IMR-90 (cell line): ENCODE measurements around the gene TMEM212. TPM values are rescaled to one million over a fixed set of nuclear protein-coding genes. Genes with fewer than 3 reads are reported as not detected.

Source experiments
- ATAC-seq: fragments of 200-7000 bp; cut with Tn5 transposase; 2 replicates; pipeline ENCODE4 v1.9.1; 2020; ENCODE audit warnings: low read depth, mild to moderate bottlenecking, moderate library complexity
- BruUV-seq: library from RNA; stranded (reverse); fragments of 400-500 nt; replicated peaks from 2 replicates; lab custom pipeline; 2021; lab: Mats Ljungman, UMichigan
- CTCF ChIA-PET: fragments of 300-600 bp; formaldehyde crosslinking; extraction: SDS; loops from one replicate; lab custom pipeline; 2021; ENCODE audit warnings: antibody characterized with exemption; lab: Yijun Ruan, JAX
- POLR2A ChIA-PET: fragments of 300-600 bp; sonication (Branson Sonifier 250); formaldehyde crosslinking; loops from one replicate; lab custom pipeline; 2022; ENCODE audit warnings: antibody characterized with exemption; ENCODE audit not compliant: unreplicated experiment; lab: Charles Lee
- DNase-seq: peaks from one replicate; pipeline ENCODE4 v3.0.0; 2013
- H2AFZ ChIP-seq: replicated peaks from 2 replicates; pipeline ENCODE3; 2013; ENCODE audit warnings: low read length, mild to moderate bottlenecking; ENCODE audit not compliant: poor library complexity
- H2AK5ac ChIP-seq: 2 replicates; pipeline ENCODE4 v1.6.1; 2013; ENCODE audit warnings: low read depth, low read length, inconsistent platforms
- H2AK9ac ChIP-seq: replicated peaks from 2 replicates; pipeline ENCODE3; 2013; ENCODE audit warnings: mild to moderate bottlenecking, low read depth, low read length, moderate library complexity; ENCODE audit not compliant: poor library complexity
- H2BK120ac ChIP-seq: 2 replicates; pipeline ENCODE4 v1.6.1; 2013; ENCODE audit warnings: low read depth, low read length, inconsistent platforms
- H2BK15ac ChIP-seq: 3 replicates; pipeline ENCODE4 v1.6.1; 2013; ENCODE audit warnings: low read depth, low read length, inconsistent platforms
- H2BK20ac ChIP-seq: 2 replicates; pipeline ENCODE4 v1.6.1; 2013; ENCODE audit warnings: low read depth, mild to moderate bottlenecking, inconsistent platforms, low read length, moderate library complexity
- H2BK5ac ChIP-seq: 2 replicates; pipeline ENCODE4 v1.6.1; 2013; ENCODE audit warnings: mild to moderate bottlenecking, low read depth, low read length, inconsistent platforms; ENCODE audit not compliant: poor library complexity, severe bottlenecking
- H3K14ac ChIP-seq: replicated peaks from 2 replicates; pipeline ENCODE4 v1.6.1; 2013; ENCODE audit warnings: low read depth, low read length, inconsistent platforms
- H3K18ac ChIP-seq: 2 replicates; pipeline ENCODE4 v1.6.1; 2013; ENCODE audit warnings: low read depth, low read length, control low read depth
- H3K23ac ChIP-seq: 2 replicates; pipeline ENCODE4 v1.6.1; 2013; ENCODE audit warnings: low read depth, low read length, inconsistent platforms
- H3K27ac ChIP-seq: 2 replicates; pipeline ENCODE4 v1.5.1; 2013; ENCODE audit warnings: mild to moderate bottlenecking, control low read depth, low read length; ENCODE audit not compliant: insufficient read depth
- H3K27me3 ChIP-seq: 2 replicates; pipeline ENCODE4 v1.6.1; 2013; ENCODE audit warnings: low read length; ENCODE audit not compliant: control insufficient read depth, insufficient read depth
- H3K36me3 ChIP-seq: 2 replicates; pipeline ENCODE4 v1.6.1; 2013; ENCODE audit warnings: low read length, mixed read lengths; ENCODE audit not compliant: control insufficient read depth, insufficient read depth
- H3K4ac ChIP-seq: 2 replicates; pipeline ENCODE4 v1.6.1; 2013; ENCODE audit warnings: low read depth, low read length, inconsistent platforms
- H3K4me1 ChIP-seq: 2 replicates; pipeline ENCODE4 v1.6.1; 2013; ENCODE audit warnings: low read length, mixed read lengths; ENCODE audit not compliant: control insufficient read depth, insufficient read depth
- H3K4me2 ChIP-seq: 2 replicates; pipeline ENCODE4 v1.6.1; 2013; ENCODE audit warnings: low read depth, mild to moderate bottlenecking, control low read depth, low read length, moderate library complexity
- H3K4me3 ChIP-seq: 2 replicates; pipeline ENCODE4 v1.5.1; 2013; ENCODE audit warnings: low read depth, mild to moderate bottlenecking, control low read depth, low read length, moderate library complexity; ENCODE audit not compliant: insufficient read depth
- H3K56ac ChIP-seq: 2 replicates; pipeline ENCODE4 v1.6.1; 2013; ENCODE audit warnings: low read length, inconsistent platforms; ENCODE audit not compliant: insufficient read depth; ENCODE audit errors: extremely low read depth
- H3K79me1 ChIP-seq, 2 experiments: 2 replicates each; pipeline ENCODE4 v1.6.1; 2013; ENCODE audit warnings: low read length in 2 of 2, inconsistent platforms in 1 of 2, low read depth in 1 of 2
- H3K9ac ChIP-seq: 2 replicates; pipeline ENCODE4 v1.6.1; 2013; ENCODE audit warnings: low read depth, low read length, control low read depth
- H3K9me1 ChIP-seq: 2 replicates; pipeline ENCODE4 v1.6.1; 2013; ENCODE audit warnings: low read length, inconsistent platforms; ENCODE audit not compliant: insufficient read depth
- H3K9me3 ChIP-seq: 2 replicates; pipeline ENCODE4 v1.6.1; 2013; ENCODE audit warnings: low read length; ENCODE audit not compliant: control insufficient read depth, insufficient read depth
- H4K20me1 ChIP-seq: 2 replicates; pipeline ENCODE4 v1.6.1; 2013; ENCODE audit warnings: low read length, inconsistent platforms; ENCODE audit not compliant: insufficient read depth
- H4K5ac ChIP-seq: 2 replicates; pipeline ENCODE4 v1.6.1; 2013; ENCODE audit warnings: mild to moderate bottlenecking, low read depth, low read length, control low read depth
- H4K8ac ChIP-seq, 2 experiments: 2 replicates each; pipeline ENCODE4 v1.6.1; 2013; ENCODE audit warnings: low read depth in 2 of 2, low read length in 2 of 2, control low read depth in 1 of 2, inconsistent platforms in 1 of 2
- H4K91ac ChIP-seq: 2 replicates; pipeline ENCODE4 v1.6.1; 2013; ENCODE audit warnings: low read depth, low read length, inconsistent platforms; ENCODE audit not compliant: insufficient read depth
- CEBPB ChIP-seq: IDR thresholded peaks from 2 replicates; pipeline ENCODE4 v1.6.1; 2012; ENCODE audit warnings: low read depth, low read length, improper control_type of control experiment
- CHD1 ChIP-seq: IDR thresholded peaks from 2 replicates; pipeline ENCODE4 v1.6.1; 2012; ENCODE audit warnings: low read depth, low read length, improper control_type of control experiment
- MAZ ChIP-seq: IDR thresholded peaks from 2 replicates; pipeline ENCODE4 v1.6.1; 2012; ENCODE audit warnings: low read depth, mild to moderate bottlenecking, low read length, improper control_type of control experiment, moderate library complexity, borderline replicate concordance
- SMC3 ChIP-seq: fragments of 150-350 bp; IDR thresholded peaks from 2 replicates; pipeline ENCODE4 v1.6.1; 2016; ENCODE audit warnings: low read depth, mild to moderate bottlenecking, antibody characterized with exemption, low read length, moderate library complexity
- USF2 ChIP-seq: fragments of 150-350 bp; IDR thresholded peaks from 2 replicates; pipeline ENCODE4 v1.6.1; 2017; ENCODE audit warnings: mild to moderate bottlenecking, antibody characterized with exemption, low read length, low read depth
- WGBS, 2 experiments: methylation state at CpG; one replicate each; pipeline versions ENCODE4 v1.1.5 to v1.1.7; 2013; ENCODE audit warnings: missing lambda C conversion rate in 2 of 2; ENCODE audit not compliant: insufficient read length in 1 of 2; ENCODE audit errors: extremely low coverage in 2 of 2; 5-methylcytosine and 5-hydroxymethylcytosine counted together
- dilution Hi-C: fragments of 300-500 bp; cut with HindIII; formaldehyde crosslinking; loops from one replicate; pipeline ENCODE4 v1.14.3; 2018; ENCODE audit warnings: low sequenced_read_pairs; ENCODE audit not compliant: unreplicated experiment
- in situ Hi-C: fragments of 300-500 bp; cut with MboI; formaldehyde crosslinking; loops from 3 replicates; pipeline ENCODE4 v1.14.3; 2019; ENCODE audit warnings: low sequenced_read_pairs, inconsistent platforms, mixed read lengths
- intact Hi-C: fragments of 100-400 bp; cut with micrococcal nuclease; formaldehyde crosslinking; loops from 2 replicates; pipeline ENCODE4 v1.10.0; 2022
- polyA plus RNA-seq, 3 experiments: library from polyadenylated mRNA; depleted of rRNA; stranded (reverse); fragments of >200 nt; gene quantifications; 2 replicates each; pipeline ENCODE4 v1.2.3, GENCODE V29; 2012; ENCODE audit warnings: low replicate concordance in 1 of 3
- total RNA-seq: library from RNA; depleted of rRNA; stranded (reverse); fragments of >200 nt; gene quantifications from 2 replicates; pipeline ENCODE4 v1.2.3, GENCODE V29; 2012
- TF ChIP-seq, protein P1 (sequence below): conservative IDR thresholded peaks from 2 replicates; pipeline ENCODE4 v1.5.1; 2012; ENCODE audit warnings: mild to moderate bottlenecking, low read depth, low read length, improper control_type of control experiment

TMEM212 gene
- total and polyA plus RNA-seq, 2 of the 4 experiments (the other 2 are of a cell fraction) = not detected

- in situ Hi-C loops (no loop called here), dilution Hi-C loops (no loop called here), intact Hi-C loops (no loop called here)
- Histone ChIP-seq H2BK20ac (no peak overlapping the region), H4K20me1 (no peaks in the 10 kb centered on the region), H3K14ac (no peak overlapping the region), H2BK15ac (no peak overlapping the region), H3K4me3 (no peak overlapping the region), H3K18ac (no peak overlapping the region), H3K27me3 (no peaks in the 10 kb centered on the region), H3K4ac (no peak overlapping the region), H2AK9ac (no peak overlapping the region), H3K56ac (no peak overlapping the region), H2AK5ac (peak overlapping the region; percentile 15; the same call in 1 of the 2 replicates), H2BK120ac (no peak overlapping the region), H3K23ac (no peak overlapping the region), H2BK5ac (no peak overlapping the region), H3K36me3 (no peaks in the 10 kb centered on the region), H4K8ac (no peak overlapping the region), H3K9me3 (no peaks in the 10 kb centered on the region), H3K27ac (no peak overlapping the region), H4K91ac (no peak overlapping the region), H3K9ac (no peak overlapping the region), H3K4me1 (peaks cover 11% of the 10 kb centered on the region), H4K5ac (no peak overlapping the region), H2AFZ (no peak overlapping the region), H3K9me1 (no peaks in the 10 kb centered on the region; the same call in none of the 2 replicates), H3K4me2 (no peak overlapping the region), H3K79me1 (0 out of 4 replicates have a peak, but pooled peaks cover 0 to 4% of the 10 kb centered on the region in 2 experiments)
- TF ChIP-seq SMC3 (no peak), CEBPB (no peak), USF2 (no peak), MAZ (no peak), CHD1 (no peak)
- TF ChIP-seq, protein P1, sequence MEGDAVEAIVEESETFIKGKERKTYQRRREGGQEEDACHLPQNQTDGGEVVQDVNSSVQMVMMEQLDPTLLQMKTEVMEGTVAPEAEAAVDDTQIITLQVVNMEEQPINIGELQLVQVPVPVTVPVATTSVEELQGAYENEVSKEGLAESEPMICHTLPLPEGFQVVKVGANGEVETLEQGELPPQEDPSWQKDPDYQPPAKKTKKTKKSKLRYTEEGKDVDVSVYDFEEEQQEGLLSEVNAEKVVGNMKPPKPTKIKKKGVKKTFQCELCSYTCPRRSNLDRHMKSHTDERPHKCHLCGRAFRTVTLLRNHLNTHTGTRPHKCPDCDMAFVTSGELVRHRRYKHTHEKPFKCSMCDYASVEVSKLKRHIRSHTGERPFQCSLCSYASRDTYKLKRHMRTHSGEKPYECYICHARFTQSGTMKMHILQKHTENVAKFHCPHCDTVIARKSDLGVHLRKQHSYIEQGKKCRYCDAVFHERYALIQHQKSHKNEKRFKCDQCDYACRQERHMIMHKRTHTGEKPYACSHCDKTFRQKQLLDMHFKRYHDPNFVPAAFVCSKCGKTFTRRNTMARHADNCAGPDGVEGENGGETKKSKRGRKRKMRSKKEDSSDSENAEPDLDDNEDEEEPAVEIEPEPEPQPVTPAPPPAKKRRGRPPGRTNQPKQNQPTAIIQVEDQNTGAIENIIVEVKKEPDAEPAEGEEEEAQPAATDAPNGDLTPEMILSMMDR = no peak
- ATAC-seq (no peak), DNase-seq (no peak)
- ChIA-PET CTCF (interaction anchor here (1.0 to 1.8 kb wide), 2 partner anchors 9 to 197 kb away, joined by 3 to 4 read pairs; no protein-coding TSS in a partner anchor), POLR2A (no interaction called here)
- no TSS peak for BruUV-seq
- WGBS, 2 experiments = 100% methylated on average over 1 of the region's 2 CpGs; no CpG with 5 or more reads in 1 of the 2 experiments
Observed at GRCh38 chr3:171839270-171839669, 3.9 kb upstream of the TMEM212 start.
